GOT3 (cell line): ENCODE results near the gene FSIP1.

Experiments
- DNase-seq: peaks from one replicate; lab custom pipeline; 2025; ENCODE audit warnings: mixed read lengths; lab: John Stamatoyannopoulos, UW

FSIP1 gene

GRCh38 chr15:39645138-39645975, 137.3 kb downstream of the FSIP1 start:
- no peak for DNase-seq

GRCh38 chr15:39644136-39644535, 138.5 kb downstream of the FSIP1 start:
- no peak for DNase-seq

GRCh38 chr15:39643727-39644126, 138.9 kb downstream of the FSIP1 start:
- DNase-seq, result no peak

GRCh38 chr15:39642011-39642640, 140.5 kb downstream of the FSIP1 start:
- no peak for DNase-seq

GRCh38 chr15:39641191-39641889, 141.3 kb downstream of the FSIP1 start:
- no peak for DNase-seq

- DNase-seq, result no peak
Measured at GRCh38 chr15:39640665-39641064, 142.0 kb downstream of the FSIP1 start.

GRCh38 chr15:39639037-39639436, 143.6 kb downstream of the FSIP1 start:
- DNase-seq, result no peak

GRCh38 chr15:39638041-39638440, 144.6 kb downstream of the FSIP1 start:
- no peak for DNase-seq

GRCh38 chr15:39631357-39631756, 151.3 kb downstream of the FSIP1 start:
- DNase-seq, result no peak

- no peak for DNase-seq
Measured at GRCh38 chr15:39629906-39630305, 152.7 kb downstream of the FSIP1 start.

GRCh38 chr15:39629371-39629770, 153.3 kb downstream of the FSIP1 start:
- no peak for DNase-seq

- no peak for DNase-seq
Measured at GRCh38 chr15:39628546-39629257, 153.9 kb downstream of the FSIP1 start.

- no peak for DNase-seq
Measured at GRCh38 chr15:39628144-39628508, 154.5 kb downstream of the FSIP1 start.

GRCh38 chr15:39627451-39628143, 155.0 kb downstream of the FSIP1 start:
- DNase-seq, result no peak

- no peak for DNase-seq
Measured at GRCh38 chr15:39625856-39626255, 156.8 kb downstream of the FSIP1 start.

GRCh38 chr15:39625451-39625850, 157.2 kb downstream of the FSIP1 start:
- DNase-seq, result no peak

GRCh38 chr15:39624806-39625205, 157.8 kb downstream of the FSIP1 start:
- DNase-seq, result no peak

- no peak for DNase-seq
Measured at GRCh38 chr15:39623529-39623931, 159.1 kb downstream of the FSIP1 start.

GRCh38 chr15:39622660-39623516, 159.8 kb downstream of the FSIP1 start:
- no peak for DNase-seq

- no peak for DNase-seq
Measured at GRCh38 chr15:39621976-39622375, 160.7 kb downstream of the FSIP1 start.

GRCh38 chr15:39621210-39621609, 161.4 kb downstream of the FSIP1 start:
- DNase-seq, result no peak
